Progenitor cell of endocrine pancreas (in vitro differentiated cells): Measurements from ENCODE around the gene EP400. TPM values are rescaled to one million over a fixed set of nuclear protein-coding genes. Genes with fewer than 3 reads are reported as not detected.

ENCODE experiments used
- DNase-seq: peaks from one replicate; pipeline ENCODE4 v3.0.0; 2021; ENCODE audit warnings: low spot score; ENCODE audit not compliant: unreplicated experiment
- H3K27ac Mint-ChIP-seq: 2 replicates; pipeline ENCODE4 v1.8.0; 2021; ENCODE audit warnings: mild to moderate bottlenecking, moderate library complexity, mixed read lengths
- H3K27me3 Mint-ChIP-seq: 2 replicates; pipeline ENCODE4 v1.8.0; 2021; ENCODE audit warnings: mixed read lengths
- H3K36me3 Mint-ChIP-seq: 2 replicates; pipeline ENCODE4 v1.8.0; 2022; ENCODE audit warnings: mixed read lengths; ENCODE audit not compliant: insufficient read depth
- H3K4me1 Mint-ChIP-seq: 2 replicates; pipeline ENCODE4 v1.8.0; 2021; ENCODE audit warnings: low read depth, mixed read lengths
- H3K4me3 Mint-ChIP-seq: 2 replicates; pipeline ENCODE4 v1.8.0; 2021; ENCODE audit warnings: low read depth, mild to moderate bottlenecking, moderate library complexity, mixed read lengths
- H3K9me3 Mint-ChIP-seq: 2 replicates; pipeline ENCODE4 v1.8.0; 2021; ENCODE audit warnings: low read depth, mixed read lengths
- total RNA-seq: library from RNA; stranded (reverse); gene quantifications from 2 replicates; pipeline ENCODE4 v1.2.1, GENCODE V29; 2021
- TF ChIP-seq, protein P1 (sequence below): fragments of 200-600 bp; sonication (generic); IDR thresholded peaks from one replicate; pipeline ENCODE4 v1.5.0; 2021; ENCODE audit warnings: antibody characterized with exemption, mild to moderate bottlenecking; ENCODE audit not compliant: unreplicated experiment

The EP400 gene
- total RNA-seq, 1 donor from 2014 or later = 66.6 TPM

DNA sequence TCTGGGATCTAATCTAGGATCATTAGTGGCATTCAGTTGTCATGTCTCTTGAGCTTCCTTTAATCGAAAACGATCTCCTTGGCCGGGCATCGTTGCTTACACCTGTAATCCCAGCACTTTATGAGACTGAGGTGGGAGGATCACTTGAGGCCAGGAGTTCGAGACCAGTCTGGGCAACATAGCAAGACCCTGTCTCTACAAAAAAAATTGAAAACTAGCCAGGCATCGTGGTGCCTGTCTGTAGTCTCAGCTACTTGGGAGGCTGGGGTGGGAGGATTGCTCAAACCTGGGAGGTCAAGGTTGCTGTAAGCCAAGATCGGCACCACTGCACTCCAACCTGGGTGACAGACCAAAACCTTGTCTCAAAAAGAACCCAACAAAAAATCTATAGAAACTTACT is 11.7 kb upstream of the EP400 start:
- Mint-ChIP-seq H3K27me3 (no peaks in the 10 kb centered on the region), H3K4me1 (no peaks in the 10 kb centered on the region), H3K36me3 (peaks cover 16% of the 10 kb centered on the region)

DNA sequence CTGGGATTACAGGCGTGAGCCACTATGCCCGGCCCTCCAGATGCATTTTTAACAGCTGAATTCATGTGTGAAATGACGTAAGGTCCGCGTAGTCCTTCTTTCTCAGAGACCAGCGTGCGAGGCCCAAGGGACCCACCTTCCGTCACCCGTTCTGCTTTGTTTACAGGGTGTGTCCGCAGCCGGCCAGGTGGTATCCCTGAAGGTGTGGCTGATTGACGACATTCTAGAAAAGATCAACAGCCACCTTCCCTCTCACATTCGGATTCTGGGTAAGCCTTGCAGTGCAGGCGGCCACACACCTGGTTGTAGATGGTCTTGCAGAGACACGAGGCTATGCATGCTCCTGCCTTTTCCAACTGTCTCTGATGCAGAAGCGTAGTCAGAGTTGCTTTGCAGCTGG is 10.7 kb upstream of the EP400 start:
- Mint-ChIP-seq H3K9me3 (no peaks in the 10 kb centered on the region), H3K4me1 (no peaks in the 10 kb centered on the region), H3K27ac (peak overlapping the region; percentile 82), H3K4me3 (no peak overlapping the region), H3K27me3 (no peaks in the 10 kb centered on the region), H3K36me3 (peaks cover 15% of the 10 kb centered on the region)
- TF ChIP-seq, protein P1, sequence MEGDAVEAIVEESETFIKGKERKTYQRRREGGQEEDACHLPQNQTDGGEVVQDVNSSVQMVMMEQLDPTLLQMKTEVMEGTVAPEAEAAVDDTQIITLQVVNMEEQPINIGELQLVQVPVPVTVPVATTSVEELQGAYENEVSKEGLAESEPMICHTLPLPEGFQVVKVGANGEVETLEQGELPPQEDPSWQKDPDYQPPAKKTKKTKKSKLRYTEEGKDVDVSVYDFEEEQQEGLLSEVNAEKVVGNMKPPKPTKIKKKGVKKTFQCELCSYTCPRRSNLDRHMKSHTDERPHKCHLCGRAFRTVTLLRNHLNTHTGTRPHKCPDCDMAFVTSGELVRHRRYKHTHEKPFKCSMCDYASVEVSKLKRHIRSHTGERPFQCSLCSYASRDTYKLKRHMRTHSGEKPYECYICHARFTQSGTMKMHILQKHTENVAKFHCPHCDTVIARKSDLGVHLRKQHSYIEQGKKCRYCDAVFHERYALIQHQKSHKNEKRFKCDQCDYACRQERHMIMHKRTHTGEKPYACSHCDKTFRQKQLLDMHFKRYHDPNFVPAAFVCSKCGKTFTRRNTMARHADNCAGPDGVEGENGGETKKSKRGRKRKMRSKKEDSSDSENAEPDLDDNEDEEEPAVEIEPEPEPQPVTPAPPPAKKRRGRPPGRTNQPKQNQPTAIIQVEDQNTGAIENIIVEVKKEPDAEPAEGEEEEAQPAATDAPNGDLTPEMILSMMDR = no peak
- no peak for DNase-seq

More for the DNA sequence above, 11.7 kb upstream of the EP400 start:
- Mint-ChIP-seq H3K4me3 (no peak overlapping the region), H3K27ac (no peak overlapping the region), H3K9me3 (no peaks in the 10 kb centered on the region)
- TF ChIP-seq, protein P1 = no peak
- DNase-seq = no peak

DNA sequence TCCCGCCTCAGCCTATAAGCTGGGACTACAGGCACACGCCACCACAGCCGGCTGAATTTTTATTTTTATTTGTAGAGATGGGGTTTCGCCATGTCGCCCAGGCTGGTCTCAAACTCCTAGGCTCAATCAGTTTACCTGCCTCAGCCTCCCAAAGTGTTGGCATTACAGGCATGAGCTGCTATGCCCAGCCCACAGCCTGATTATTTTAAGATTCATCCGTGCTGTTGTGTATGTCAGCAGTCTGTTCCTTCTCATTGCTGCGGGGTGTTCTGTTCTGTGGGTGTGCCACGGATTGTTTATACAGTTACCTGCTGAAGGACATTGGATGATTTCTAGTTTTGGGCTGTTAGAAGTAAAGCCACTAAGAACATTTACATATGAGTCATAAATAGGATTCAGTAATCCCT is 9.6 kb upstream of the EP400 start:
- H3K4me1 Mint-ChIP-seq = no peaks in the 10 kb centered on the region
- peak overlapping the region; percentile 56 for H3K27ac Mint-ChIP-seq
- no peaks in the 10 kb centered on the region for H3K27me3 Mint-ChIP-seq
- no peak for DNase-seq
- peaks cover 16% of the 10 kb centered on the region for H3K36me3 Mint-ChIP-seq
- H3K9me3 Mint-ChIP-seq = no peaks in the 10 kb centered on the region
- H3K4me3 Mint-ChIP-seq = no peak overlapping the region
- TF ChIP-seq, protein P1 = no peak

- peaks cover 17% of the 10 kb centered on the region for H3K36me3 Mint-ChIP-seq
- no peaks in the 10 kb centered on the region for H3K27me3 Mint-ChIP-seq
- H3K4me1 Mint-ChIP-seq = no peaks in the 10 kb centered on the region
- H3K4me3 Mint-ChIP-seq = no peak overlapping the region
- DNase-seq = no peak
- no peaks in the 10 kb centered on the region for H3K9me3 Mint-ChIP-seq
- H3K27ac Mint-ChIP-seq = no peak overlapping the region
- TF ChIP-seq, protein P1 = no peak
Observed at GRCh38 chr12:131941116-131941986, 8.4 kb upstream of the EP400 start.

DNA sequence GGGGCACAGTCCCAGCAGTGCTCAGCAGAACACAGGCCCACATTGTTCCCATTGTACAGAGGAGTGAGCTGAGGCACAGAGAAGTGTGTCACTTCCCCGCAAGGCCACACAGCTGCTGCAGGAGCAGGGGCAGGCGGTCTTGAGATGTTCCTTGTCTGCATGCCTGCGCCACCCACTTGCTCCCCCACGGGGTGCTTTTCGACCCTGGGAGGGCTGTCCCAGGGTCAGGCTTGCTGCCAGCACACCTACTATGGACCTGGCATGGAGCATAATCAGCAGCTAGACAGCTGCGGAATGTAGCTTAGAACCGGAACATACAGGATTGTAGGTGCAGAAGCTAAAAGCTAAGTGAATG is 7.8 kb upstream of the EP400 start:
- Mint-ChIP-seq H3K9me3 (no peaks in the 10 kb centered on the region), H3K27me3 (no peaks in the 10 kb centered on the region), H3K27ac (no peak overlapping the region), H3K4me1 (no peaks in the 10 kb centered on the region), H3K36me3 (peaks cover 17% of the 10 kb centered on the region), H3K4me3 (no peak overlapping the region)
- DNase-seq = no peak
- TF ChIP-seq, protein P1 = no peak
